ENCODE measurements around the gene SFRP5.
A peak's percentile ranks its signal among the peaks of the same experiment; 100 is the strongest.

The SFRP5 gene

DNA sequence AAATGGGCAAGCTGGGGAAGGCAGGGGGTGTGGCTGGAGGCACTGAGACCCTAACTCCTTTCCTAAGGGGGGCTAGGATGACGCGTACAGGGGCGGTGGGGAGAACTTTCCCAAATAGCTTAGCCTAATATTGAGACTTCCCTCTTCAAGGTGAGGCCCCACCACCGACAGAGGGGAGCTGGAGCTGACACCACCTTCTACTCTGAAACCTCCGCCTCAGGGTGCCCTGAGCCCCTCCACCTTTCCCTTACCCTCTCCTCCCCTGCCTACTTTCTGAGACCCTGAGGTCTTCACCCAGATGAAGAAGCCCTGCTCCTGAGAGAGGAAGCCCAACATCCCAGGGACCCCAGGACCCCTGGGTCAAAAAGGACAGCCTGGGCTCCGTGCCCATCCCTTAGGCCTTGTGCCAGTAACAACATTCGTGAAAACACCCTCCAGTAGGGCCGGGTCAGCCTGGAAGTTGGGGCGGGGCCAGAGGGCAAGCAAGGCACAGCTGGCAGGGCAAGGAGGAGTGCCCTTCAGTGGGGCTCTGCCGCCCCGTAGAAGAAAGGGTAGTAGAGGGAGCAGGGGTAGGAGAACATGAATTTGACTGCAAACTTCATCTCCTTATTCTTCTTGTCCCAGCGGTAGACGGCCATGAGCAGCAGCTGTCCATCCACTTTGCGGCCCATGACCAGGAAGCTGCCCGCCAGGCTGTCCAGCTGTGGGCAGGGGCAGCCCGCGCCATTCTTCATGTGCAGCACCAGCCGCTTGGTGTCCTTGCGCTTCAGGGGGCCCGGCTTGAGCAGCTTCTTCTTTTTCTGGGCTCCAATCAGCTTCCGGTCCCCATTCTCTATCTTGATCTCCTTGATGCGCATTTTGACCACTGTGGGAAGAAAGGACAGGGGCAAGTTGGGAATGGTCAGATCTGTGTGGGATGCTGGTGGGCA is 4.5 kb downstream of the SFRP5 start:
- no peak for DNase-seq (ENCODE audit: low read depth in 4 of 4, low spot score in 1 of 4)

DNA sequence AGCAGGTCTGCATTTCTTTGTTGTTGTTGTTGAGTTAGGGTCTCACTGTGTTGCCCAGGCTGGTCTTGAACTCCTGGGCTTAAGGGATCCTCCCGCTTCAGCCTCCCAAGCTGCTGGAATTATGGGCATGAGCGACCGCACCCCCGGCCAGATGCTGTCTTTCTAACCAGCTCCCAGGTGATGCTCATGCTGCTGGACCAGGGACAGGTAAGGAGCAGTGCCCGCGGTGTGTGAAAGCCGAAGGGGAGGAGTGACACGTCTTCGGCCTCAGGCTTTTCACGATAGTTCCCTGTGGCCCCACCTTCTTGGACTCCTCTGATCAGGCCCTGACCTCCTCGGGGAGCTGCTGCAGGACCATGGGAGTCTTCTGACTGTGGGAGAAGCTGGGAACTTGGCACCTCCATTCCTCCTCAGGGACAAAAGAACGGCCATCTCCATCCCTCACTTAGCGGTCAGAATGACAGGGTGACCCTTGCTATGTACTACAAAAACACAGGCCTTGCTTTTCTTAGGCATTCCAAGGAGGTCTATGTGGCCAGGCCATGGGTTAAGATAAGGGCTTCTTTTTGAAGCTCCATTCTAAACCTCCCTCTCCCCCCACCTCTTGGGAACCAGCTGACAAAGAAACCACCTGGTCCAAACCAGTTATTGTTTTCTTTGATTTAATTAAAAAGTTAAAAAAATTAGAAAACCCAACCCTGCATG is 5.5 kb downstream of the SFRP5 start:
- no peak for DNase-seq (ENCODE audit: low read depth in 4 of 4, low spot score in 1 of 4)

DNA sequence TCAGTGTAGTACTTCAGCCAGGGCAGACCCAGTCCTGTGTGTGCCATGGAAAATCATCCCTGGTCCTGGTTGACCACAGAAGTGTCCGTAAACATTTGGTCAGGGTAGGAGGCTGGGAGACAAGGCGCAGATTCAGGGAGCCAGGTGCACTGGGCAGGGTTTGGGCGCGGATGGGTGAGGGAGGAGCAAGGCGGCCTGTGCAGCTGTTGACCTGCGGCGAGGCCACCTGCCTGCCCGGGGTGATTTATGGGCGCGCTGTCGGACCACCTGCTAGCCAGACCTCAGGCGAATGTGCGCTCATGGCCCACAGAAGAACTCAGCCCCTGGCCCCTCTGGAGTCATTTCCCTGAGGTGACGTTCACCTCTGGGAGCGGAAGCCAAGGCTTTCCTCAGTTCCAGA is 6.6 kb downstream of the SFRP5 start:
- DNase-seq (ENCODE audit: low read depth in 4 of 4, low spot score in 1 of 4), result no peak

DNA sequence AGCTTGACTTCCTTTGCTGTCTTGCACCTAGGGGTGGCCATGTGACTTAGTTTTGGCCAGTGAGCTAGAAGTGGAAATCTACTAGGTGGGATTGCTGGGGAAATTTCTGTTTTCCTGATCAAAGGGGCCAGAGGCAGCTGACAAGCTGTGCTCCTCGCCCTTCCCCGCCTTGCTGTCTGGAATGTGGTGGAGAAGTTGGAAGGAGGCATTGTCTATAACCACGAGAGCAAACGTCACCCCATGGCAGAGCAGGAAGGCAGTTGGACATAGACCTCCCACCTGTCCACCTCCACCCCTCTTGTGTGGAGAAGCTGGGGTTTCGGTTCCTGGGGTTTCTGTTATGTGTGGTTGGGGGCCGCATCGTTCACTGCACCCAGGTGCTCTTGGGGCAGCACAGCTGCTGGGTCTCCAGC is 7.3 kb downstream of the SFRP5 start:
- DNase-seq (ENCODE audit: low read depth in 4 of 4, low spot score in 1 of 4), result no peak

DNA sequence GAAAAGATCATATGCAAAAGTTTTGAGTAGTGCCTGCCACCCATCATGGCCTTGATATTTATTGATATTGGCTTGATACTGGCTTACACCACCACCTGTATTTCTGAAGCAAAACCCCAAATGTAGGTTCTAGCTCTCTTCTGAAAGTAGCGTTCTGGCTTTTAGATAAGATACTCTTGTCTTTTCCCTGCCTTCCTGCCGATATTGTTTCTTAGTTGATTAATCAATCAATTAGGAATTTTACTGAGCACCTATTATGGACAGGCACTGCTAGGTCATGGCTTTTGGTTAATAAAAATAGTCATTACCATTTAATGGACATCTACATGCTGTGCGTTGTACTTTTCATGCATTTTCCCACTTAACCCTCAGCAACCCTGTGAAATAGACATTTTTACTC is 7.9 kb downstream of the SFRP5 start:
- no peak for DNase-seq (ENCODE audit: low read depth in 4 of 4, low spot score in 1 of 4)

DNA sequence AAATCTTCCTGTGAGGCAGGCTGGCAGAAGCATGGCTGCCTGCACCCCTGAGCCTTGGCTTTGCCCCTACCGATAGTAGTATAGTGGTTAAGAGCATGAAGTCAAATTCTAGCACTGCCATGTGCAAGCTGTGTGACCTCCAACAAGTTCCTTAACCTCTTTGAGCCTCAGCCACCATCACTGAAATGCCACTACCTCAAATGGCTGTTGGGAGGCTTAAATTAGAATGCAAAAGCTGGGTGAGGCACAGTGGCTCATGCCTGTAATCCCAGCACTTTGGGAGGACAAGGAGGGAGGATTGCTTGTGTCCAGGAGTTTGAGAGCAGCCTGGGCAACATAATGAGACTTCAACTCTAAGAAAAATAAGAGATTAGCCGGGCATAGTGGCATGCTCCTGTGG is 8.4 kb downstream of the SFRP5 start:
- DNase-seq (ENCODE audit: low read depth in 4 of 4, low spot score in 1 of 4), result no peak

DNA sequence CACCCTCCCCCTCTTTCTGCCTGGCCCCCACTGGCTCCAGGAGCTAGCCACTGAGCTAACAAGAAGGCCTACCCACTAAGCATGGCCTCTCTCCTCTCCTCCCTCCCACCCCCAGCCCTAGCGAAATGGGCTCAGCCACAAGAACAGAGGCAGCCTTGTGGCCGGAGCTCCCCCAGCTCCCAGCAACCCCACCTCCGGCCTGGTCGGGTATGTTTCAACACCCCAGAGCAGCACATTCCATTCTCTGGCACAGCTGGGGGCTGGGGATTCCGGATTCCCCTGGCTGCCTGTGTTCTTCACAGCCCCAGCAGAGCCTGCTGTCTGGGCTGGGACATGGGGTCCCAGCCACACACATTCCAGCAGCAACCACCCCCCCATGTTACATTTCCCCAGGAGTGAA is 9.0 kb downstream of the SFRP5 start:
- DNase-seq (ENCODE audit: low read depth in 4 of 4, low spot score in 1 of 4), result no peak

DNA sequence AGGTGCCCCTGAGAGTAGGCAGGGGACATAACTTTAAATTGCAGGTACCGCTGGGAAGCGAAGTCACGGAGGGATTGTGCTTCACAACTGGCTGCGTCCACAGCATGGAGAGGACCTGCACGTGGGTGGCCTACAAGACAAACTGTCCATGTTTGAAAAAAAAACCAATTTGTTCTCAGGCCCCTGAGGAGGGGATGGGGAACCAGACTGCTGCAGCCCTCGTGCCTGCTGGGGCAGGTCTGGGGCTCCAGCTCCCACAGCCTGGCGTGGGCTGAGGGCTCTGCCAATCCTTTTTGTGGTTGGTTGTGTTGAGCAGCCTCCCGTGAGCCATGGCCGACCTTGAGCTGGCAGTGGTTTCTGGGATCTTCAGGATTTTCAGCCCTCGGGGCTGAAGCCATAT is 9.7 kb downstream of the SFRP5 start:
- no peak for DNase-seq (ENCODE audit: low read depth in 4 of 4, low spot score in 1 of 4)

DNA sequence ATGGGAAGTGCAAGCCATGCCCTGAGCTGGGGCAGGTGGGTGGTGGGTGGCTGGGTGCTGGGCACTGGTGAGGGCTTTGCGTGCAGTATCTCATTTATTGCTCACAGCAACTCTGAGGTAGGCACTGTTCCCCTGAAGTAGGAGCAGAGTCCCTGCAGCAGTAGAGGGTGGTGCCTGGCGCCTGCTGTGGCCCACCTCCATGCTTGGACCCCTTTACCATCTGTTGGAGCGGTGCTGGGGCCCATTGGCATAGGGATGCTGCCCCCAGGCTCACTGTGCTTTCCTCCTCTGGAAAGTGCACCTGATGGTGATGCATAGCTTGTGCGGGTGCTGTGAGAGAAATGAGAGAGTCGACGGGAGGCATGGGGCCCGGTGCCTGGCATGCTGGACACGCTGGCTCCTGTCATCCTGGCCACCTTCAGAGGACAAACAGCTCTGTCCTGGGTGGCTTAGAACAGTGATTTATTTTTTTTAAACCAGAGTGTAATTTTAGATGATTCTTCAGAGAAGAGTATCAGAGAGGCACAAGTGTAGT is 10.4 kb downstream of the SFRP5 start:
- DNase-seq (ENCODE audit: low read depth in 4 of 4, low spot score in 1 of 4), result no peak

DNA sequence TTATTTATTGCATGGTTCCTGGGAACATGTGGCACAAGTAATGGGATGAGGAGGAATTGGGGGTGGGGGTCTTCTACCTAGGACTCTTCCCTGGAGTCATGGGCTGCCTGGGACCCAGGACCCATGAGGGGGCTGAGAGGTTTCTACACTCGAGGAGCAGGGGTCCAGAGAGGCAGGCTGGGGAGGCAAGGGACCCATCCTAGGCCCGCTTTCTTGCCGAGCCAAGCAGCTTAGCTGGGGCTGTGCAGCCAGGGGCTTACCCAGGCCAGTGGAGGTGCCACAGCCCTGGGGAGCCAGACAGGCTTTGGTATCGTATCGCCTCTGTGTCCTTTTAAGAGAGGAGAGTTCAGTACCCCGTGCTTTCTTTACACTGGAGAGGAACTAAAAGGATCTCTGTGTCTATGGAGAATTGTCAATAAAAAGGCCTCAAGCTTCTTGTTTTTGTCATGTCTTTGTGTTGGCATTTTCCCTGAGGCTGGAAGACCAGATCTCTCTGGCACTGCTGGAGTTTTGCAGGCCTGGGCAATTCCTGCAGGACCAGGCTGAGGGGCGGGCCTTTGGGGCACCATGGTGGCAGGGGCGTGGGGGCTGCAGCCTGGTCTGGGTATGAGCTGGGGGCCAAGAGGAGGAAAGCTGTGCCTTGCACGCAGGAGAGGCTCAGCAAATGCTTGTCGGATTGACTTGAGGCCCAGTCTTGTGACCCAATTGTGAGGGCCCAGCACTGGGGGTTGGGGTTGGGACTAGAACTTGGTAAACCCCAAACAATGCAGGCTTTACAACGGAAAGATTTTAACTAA is 11.1 kb downstream of the SFRP5 start:
- DNase-seq (ENCODE audit: low read depth in 4 of 4, low spot score in 1 of 4), result no peak

DNA sequence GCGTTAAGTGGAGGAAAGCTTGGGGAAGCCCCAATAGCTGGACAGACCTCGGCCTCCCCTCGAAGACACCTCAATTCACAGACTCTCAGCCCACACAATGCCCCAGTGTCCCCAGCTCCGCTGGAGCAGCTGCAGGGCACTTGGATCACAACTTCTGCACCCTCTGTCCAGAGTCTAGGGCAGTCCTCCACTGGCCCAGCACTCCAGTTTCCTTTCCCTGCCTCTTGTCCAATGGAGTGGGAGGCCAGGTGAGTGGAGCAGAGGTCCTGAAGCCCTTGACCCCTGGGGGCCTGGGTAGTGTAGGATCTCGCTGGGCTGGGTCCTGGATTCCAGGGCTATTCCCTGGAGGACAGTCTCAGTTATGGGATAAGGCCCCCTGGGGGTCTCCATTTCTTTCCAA is 11.9 kb downstream of the SFRP5 start:
- no peak for DNase-seq (ENCODE audit: low read depth in 4 of 4, low spot score in 1 of 4)

DNA sequence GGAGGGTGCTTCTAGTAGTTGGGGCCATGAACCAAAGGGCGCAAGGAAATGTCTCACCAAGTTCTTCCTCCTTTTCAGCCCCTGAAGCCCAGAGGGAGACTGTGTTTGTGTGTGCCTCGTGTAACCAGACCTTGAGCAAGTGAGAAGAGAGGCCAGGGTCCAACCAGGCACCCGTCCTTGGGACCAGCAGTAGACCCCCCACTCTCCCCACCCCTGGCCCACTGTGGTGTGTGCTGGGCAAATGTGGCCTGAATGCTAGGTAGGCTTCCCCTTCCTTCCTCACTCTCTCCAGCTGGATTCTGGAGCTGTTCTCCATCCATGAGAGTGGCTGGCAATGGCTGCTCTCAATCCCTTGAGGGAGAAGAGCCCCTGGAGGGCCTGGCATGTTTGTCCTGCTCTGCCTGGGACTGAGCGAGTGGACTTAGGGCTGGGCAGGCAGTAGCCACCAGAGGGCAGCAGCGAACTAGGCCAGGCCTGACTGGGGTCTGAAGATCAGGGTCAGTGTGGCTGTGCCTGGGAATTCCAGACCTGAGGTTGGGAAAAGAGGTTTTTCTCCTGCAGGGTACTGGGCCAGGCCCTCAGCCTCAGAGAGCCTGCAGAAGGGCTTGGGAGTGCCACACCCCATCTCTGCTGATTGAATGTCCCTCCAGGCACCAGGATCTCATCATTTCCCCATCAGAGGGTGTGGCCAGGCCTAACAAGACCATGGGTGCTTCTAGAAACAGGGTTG is 12.5 kb downstream of the SFRP5 start:
- DNase-seq (ENCODE audit: low read depth in 4 of 4, low spot score in 1 of 4), result peak in 1 of 4 experiments; percentile 23

DNA sequence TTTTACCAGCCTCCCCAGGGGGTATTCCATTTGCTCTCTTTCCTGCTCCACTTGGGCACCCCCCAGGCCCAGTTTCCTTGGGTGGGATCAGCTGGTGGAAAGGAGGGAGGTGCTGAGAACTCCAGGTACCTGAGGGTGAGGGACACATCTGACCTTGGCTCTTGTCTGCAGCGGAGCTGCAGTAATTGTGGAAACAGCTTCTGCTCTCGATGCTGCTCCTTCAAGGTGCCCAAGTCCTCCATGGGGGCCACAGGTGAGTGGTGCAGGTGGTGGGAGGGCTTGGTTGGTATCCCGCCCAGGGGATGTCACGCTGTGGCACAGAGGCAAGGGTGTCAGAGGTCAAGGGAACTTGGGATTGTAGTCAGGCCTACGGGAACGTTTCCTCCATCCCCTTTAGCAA is 14.3 kb downstream of the SFRP5 start:
- no peak for DNase-seq (ENCODE audit: low read depth in 4 of 4, low spot score in 1 of 4)

DNA sequence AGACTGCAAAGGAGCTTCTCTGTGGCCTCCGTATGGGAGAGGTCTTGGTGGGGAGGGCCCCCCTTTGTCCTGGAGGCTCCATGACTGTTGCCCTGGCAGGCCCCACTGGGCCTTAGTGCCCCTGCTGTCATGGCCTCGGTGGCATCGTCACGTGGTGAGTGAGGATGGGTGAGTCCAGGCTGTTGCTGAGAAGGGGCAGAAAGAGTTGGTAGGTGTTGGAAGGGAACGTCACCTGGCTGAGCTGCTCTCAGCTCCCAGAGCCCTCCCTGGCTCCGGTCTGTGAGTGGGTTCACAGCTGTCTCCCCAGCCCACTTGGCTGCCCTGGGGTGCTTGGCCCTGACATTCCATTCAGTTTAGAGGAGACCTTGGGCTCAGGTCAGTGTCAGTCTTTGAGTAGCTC is 16.1 kb downstream of the SFRP5 start:
- DNase-seq (ENCODE audit: low read depth in 4 of 4, low spot score in 1 of 4), result no peak

DNA sequence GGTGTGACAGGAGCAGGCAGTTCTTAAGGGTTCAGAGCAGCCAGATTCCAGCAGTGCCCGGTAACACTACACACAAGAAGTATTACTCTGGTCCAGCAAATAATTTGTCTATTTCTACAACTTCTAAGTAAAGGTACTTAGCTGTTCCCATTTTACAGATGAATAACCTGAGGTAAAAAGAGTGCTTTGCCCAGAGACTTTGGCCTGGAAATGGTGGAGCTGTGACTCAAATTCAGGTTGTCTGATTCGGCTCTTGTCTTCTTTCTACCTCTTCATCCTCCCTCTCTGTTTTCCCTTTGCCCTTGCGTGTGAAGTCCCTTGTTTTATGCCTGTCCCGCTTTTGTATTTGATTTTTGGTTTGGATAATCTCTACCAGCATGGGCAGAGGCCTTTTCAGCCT is 17.1 kb downstream of the SFRP5 start:
- DNase-seq (ENCODE audit: low read depth in 4 of 4, low spot score in 1 of 4), result no peak

DNA sequence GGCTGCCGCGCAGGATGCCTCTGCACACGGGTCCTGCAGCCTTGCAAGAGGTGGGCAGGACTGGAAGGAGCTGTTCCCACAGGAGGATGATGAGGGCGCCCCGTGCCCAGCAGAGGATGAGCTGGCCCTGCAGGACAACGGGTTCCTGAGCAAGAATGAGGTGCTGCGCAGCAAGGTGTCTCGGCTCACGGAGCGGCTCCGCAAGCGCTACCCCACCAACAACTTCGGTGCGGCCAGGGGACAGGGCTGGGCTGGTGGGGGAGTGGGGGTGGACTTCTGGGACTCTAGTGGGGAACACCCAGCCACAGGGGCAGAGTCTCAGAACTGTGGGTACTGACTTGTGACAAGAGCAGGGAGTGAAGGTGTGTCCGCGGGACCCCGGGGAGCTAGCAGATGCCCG is 18.8 kb downstream of the SFRP5 start:
- no peak for DNase-seq (ENCODE audit: low read depth in 4 of 4, low spot score in 1 of 4)

DNA sequence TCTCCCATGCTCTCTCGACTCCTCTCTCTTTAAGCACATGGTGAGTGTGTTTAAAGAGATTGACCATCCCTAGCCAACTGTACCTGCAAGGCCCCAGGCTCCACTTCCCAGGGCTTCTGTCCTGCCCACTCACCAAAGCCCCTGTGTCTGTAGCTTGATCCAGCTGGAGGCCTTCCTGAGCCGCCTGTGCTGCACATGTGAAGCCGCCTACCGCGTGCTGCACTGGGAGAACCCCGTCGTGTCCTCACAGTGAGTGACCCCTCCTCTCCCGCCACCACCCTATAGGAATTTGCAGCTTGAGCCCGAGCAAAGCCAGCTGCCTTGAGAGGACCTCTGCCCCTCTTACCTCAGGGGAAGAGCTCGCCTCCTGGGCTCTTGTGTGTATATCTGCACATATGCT is 23.7 kb downstream of the SFRP5 start:
- DNase-seq (ENCODE audit: low read depth in 4 of 4, low spot score in 1 of 4), result no peak

DNA sequence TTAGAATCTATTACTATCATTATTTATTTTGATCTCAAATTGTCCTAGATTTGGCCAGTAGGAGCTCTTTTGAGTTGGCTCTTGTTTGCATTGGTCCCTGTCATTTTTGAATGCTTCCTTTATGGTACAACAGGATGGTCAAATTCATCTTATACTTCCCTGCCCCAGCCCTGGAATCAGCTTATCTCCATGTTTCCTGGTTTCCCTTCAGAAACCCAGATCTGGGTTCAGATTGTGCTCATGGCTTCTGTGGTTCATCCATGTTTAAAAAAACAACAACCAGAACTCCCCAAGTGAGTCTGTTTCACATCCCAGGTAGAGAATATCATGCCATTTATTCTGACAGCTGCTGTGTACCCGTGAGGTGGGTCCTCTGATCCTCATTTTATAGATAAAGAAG is 24.2 kb downstream of the SFRP5 start:
- no peak for DNase-seq (ENCODE audit: low read depth in 4 of 4, low spot score in 1 of 4)

DNA sequence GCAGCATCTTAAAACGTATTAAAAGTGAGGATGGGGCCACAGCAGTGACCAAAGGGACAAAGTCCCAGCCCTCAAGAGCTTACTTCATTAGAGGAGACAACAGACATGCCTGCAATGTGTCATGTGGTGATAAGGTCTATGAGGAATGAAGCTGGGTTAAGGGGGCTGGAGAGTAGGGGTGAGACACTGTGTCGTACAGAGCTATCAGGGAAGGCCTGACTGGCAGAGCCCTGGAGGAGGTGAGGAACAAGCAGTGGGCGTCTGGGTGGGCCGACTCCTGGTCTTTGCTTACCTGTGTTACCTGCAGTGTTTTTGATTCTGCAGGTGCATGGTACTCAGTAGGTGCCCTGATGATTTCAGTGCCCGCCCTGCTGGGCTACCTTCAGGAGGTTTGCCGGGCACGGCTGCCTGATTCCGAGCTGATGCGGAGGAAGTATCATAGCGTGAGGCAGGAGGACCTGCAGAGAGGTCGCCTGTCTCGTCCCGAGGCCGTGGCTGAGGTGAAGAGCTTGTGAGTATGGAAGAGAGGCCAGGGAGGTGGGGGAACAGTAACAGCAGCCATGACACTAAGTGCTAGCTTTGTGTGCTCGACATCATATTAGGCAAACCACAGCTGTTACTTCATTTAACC is 27.3 kb downstream of the SFRP5 start:
- no peak for DNase-seq (ENCODE audit: low read depth in 4 of 4, low spot score in 1 of 4)

DNA sequence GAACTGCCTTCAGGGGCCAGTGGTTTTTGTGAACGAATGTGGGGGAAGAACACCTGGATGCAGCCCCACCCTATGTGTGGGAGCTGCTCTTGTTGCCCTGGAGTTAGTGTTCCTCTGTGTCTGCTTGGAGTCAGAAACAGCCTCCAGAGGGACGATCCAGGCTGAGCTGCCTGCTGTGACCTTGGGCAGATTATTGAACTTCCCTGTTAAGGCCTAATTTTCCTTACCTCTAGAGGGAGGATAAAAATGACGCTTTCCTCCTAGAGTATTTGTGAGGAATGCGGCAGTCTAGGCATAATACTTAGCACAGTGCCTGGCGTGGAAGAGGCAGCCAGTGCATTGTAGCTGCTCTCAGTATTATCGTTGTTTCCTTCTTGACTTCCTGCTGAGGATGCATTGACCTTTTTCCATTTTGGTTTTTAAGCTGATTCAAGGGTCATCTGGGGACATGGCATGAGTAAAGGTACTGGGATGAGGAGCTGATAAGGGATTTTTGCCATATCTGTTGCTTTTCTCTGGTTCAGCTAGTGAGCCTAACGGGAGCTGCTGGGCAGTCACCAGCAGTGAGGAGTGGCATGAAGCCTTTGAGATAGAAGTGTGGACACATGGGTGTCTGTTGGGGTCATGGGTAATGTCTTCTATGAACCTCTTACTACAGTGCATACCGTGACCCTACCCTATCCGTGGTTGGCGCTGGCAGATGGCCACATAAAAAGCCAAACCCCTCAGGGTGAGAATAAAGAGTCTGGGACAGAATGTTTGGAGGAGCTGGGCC is 28.4 kb downstream of the SFRP5 start:
- DNase-seq (ENCODE audit: low read depth in 4 of 4, low spot score in 1 of 4), result no peak

All from stimulated activated CD4-positive, alpha-beta T cell treated with anti-CD3 and anti-CD28 coated beads, Interleukin-1b, Interleukin-23, amount 100 ng/mL, for 24 hours (primary cell).